GM10847 (cell line): ENCODE data around the gene CHSY3.

Experiments
- POLR2A ChIP-seq: IDR thresholded peaks from 2 replicates; pipeline ENCODE4 v1.6.1; 2011; ENCODE audit not compliant: insufficient read length; ENCODE audit errors: extremely low read depth

CHSY3 gene

DNA sequence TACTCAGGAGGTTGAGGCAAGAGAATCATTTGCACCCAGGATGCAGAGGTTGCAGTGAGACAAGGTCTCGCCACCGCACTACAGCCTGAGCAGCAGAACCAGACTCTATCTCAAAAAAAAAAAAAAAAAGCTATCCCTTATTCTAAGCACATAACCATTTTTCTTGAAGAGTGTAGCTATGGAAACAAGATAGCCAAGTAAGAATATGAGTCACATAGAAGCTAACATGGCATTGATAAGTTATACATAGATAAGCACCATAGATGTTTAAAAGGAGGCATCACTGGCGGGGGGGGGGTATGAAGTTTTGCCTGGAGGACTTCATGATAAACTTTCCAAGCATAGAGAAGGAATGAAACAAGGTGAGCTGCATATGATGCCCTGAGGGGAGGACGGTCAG is 26.0 kb downstream of the CHSY3 start:
- TF ChIP-seq POLR2A = no peak

DNA sequence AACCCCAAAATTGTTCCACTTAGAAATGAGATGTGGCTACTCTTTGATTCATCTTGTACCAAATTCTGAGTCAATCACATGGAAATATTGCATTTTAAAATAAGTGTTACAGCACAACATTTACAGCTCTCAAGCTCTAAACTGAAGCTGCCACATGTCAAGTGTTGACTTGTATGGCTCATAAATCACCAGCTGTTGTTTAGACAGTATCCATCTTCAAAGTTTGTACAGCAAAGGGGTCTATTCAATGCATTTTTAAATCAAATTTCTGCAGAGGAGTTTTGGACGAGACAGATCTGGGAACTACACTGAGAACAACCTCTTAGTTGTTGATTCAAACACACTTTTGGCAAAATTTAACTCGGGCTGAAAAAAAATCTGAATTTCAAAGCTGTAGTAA is 31.4 kb downstream of the CHSY3 start:
- no peak for TF ChIP-seq POLR2A

DNA sequence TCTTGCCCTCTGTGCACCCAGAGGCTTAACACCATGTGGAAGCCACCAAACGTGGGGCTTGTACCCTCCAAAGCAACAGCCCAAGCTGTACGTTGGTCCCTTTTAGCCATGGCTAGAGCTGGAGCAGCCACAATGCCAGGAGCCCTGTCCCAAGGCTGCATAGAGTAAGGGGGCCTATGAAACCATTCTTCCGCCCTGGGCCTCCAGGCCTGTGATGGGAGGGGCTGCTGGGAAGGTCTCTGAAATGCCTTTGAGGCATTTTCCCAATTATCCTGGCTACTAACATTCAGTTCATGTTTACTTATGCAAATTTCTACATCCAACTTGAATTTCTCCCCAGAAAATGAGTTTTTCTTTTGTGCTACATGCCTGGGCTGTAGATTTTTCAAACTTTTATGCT is 33.8 kb downstream of the CHSY3 start:
- TF ChIP-seq POLR2A = no peak

DNA sequence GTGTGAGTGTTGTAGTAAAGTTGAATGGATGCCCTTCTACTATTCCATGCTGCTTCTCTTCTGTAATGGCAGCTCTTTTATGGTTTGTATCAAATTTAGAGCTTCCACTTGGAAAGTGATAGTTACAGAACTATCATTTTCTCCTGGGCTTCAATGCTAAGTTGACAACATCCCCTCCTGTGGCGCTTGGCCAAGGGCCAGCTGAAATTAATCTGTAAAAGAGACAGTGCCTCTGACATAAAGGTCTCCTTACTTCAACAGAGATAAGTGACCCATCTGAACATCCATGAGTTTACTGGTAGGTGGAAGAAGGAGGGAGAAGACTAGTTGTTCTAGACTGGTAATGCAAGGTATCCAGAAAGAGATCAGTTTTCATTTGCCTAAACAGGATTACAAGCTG is 39.7 kb downstream of the CHSY3 start:
- TF ChIP-seq POLR2A = no peak

DNA sequence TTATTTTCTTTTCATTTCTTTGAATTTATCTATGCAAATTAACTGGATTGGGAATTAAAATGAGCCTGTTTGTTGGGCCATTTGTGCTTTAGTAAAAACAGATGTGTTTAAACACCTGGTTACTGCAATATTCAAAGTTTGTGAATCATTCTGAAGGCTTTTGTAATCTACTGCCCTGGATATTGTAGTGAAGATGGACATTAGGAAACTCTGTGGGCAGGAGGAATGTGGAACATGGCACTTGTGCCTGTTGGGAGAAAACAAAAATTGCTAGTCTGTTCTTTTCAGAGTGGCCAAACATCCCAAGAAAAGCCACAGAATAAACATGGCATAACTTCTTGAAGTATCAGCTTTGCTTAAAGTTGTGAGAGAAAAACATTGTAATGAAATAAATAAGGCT is 40.8 kb downstream of the CHSY3 start:
- no peak for TF ChIP-seq POLR2A

DNA sequence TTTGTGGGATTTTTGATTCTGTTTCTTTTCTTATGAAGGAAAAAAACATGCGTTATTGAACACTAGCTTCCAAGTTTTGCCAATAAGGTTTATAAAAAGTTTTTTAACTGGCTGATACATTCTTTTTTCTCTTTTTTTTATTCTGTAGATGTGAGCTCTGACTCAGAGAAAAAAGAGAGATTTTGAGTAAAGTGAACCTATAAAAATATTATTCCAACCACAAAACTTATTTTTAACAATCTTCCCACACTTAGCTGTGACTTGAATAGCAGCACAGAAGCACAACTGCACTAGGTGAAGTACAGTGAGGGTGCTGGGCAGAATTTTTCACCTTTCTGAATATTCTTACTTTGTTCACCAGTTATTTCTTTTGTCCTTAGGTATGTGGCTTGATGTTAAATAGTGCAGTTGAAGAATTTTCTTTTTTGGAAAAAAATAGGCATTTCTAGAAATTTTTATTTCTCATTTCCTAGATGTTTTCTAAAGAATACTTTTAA is 41.6 kb downstream of the CHSY3 start:
- no peak for TF ChIP-seq POLR2A

DNA sequence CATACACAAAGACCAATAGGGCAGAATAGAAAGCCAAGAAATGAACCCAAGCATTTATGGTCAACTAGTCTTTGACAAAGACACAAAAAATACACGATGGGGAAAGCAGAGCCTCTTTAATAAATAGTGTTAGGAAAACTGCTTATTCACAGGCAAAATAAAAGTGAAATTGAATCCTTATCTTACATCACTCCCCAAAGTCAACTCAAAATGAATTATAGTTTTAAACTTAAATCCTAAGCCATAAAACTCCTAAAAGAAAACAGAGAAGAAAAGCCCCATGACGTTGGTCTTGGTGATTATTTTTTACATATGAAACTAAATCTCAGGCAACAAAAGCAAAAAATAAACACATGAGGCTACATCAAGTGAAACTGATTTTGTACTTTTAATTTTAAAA is 46.8 kb downstream of the CHSY3 start:
- no peak for TF ChIP-seq POLR2A

DNA sequence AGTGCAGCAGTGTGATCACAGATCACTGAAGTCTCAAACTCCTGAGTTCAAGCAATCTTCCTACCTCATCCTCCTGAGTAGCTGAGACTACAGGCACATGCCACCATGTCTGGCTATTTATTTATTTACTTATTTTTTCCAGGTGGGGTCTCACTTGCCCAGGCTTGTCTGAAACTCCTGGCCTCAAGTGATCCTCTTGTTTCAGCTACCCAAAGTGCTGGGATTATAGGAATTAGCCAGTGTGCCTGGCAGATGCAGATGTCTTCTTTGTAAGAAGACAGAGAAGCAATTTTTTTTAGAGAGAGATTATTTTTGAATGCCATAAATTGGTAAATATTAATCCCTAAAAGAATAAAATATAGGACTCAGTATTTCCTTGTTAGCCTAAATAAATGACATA is 54.3 kb downstream of the CHSY3 start:
- no peak for TF ChIP-seq POLR2A

DNA sequence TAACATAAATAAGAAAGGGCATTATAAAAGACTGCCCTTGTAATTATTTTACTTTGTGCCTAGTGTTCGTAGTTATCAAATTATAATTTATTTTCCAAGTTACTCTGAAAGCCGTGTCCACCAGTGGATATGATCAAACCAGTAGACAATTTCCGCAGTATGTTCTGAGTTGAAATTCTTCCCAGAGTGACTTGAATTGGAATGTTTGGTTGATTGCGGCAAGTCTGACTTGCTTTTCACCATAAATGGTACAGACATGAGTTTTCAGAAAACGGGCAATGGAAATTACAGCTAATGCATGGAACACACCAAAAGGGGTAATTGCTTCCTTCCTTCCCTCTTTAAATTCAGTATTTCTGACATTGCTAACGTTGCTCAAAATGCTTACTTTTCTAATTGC is 56.6 kb downstream of the CHSY3 start:
- no peak for TF ChIP-seq POLR2A

DNA sequence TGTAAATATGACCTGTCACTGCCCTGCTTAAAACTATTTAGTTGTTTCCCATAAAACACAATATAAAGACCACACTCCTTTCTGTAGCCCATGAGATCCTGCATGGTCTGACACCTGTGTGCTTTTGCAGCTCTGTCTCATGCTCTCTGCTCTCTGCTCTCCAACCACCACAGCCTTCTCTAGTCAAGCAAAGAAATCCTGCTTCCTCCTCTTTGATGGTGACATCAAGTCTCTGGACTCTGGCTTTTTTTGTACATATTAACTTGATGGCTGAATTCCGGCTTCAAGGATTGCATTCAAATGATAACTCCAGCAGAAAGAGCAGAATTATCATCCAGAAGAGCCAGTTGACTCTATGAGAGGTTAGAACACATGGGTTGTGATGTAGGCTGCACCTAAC is 58.2 kb downstream of the CHSY3 start:
- TF ChIP-seq POLR2A = no peak

DNA sequence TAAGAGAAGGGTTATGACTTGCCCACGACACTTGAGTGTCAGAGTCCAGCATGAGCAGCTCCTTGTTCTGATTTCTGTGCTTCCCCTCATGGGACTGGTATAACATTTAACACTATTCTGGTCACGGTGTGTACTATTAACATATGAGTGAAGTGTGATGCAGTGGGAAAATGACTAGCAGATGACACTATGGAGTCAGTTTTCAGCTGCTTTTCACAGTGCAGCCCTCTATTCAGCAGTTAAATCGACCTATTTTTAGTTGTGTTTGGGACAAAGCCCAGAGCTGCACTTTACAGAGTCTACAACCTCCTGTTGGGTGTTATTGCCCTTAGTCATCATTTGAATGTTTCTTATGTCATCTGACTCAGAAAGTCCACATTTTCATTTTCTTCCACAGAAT is 59.1 kb downstream of the CHSY3 start:
- no peak for TF ChIP-seq POLR2A

DNA sequence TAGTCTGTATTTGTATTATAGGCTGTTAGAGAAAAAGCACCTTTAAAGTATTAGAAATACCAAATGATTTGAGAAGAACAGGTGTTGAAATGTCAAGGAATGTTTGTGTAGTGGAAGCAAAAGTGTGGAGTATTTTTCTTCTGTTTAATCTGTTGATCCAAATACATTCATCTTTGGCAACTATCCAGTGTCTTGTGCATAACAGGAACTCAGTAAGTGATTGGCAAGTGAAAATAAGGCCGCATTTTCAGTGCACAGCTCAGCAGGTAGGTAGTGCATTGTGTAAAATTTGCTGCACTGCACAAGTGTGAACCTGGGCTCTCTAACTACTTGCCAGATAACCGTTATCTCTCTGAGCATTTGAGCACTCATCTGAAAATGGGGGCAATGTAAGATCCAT is 61.8 kb downstream of the CHSY3 start:
- TF ChIP-seq POLR2A = no peak

DNA sequence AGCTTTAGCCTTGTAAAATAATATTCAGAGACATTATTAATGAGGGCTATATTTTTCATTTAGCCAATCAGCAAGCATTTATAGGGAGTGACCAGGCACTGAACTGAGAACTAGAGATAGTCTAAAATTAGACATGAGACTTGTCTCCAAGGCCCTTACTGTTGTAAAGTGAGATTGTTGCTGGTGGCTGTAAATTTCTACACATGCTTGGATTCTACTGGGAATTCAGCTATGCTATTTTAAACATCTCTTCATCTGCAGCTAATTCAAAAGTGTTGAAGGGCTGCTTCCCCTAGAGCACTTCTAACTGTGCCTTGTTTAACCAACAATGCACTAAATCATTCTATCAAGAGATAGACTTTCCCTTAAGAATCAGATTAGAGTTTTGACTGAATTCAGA is 67.4 kb downstream of the CHSY3 start:
- no peak for TF ChIP-seq POLR2A

DNA sequence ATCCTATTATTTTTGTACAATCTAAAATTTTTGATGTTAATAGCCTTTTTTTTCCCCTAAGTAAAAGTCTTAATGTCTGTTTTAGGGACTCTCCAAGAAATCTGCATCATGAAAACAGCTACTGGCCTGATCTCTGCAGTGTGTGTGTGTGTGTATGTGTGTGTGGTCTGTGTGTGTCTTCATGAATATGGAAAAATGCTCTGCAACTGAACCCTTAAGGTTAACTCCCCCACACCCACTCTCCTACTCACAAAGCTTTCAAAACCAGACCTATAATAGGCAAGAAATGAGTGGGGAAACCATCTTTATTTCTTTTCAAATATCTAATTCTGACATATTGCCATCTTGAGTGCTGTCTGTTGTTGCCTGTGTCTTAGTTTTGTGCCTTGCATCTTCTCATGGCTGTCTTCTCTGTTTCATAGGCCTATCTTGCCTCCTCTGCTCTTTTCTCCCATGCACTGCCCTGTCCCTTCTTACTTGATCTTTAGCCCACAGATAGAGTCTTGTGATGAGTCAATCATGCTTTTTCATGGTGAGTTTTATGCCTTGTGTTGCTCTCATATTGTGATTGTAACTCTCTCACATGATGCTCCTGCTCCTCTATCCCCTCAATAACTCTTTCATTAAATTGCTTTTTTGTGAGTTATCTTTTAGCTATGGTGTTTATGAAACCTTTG is 68.3 kb downstream of the CHSY3 start:
- no peak for TF ChIP-seq POLR2A

DNA sequence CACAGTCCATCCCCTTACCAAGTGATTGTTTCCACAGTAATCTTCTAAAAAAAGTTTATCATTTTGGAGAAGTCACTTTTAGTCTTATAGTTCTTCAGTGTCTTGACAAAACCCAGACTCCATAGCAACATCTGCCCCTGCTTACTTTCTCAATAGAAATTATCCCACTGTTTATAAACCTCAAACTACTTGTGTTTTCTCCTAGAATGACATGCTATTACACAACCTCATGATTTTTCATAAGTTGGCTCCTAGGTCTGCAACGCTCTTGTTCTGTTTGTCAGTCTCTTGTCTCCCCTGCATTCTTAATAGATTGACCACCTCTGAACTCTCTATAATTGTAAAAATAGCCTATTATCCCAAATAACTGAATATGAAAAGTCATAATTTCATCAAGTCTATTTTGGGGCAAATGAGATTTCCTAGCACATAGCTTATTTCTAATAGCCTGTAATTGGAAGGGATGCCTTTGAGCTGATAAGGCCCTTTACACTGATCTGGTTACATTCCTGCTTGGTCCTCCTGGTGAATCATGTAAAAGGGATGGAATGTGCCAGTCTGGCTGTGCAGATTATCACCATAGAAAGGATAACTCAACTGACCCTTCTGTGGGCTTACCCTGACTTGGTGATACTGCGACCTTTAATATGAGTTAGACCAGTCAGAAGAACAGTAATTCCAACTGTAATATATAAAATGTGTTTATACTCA is 69.6 kb downstream of the CHSY3 start:
- TF ChIP-seq POLR2A = no peak

DNA sequence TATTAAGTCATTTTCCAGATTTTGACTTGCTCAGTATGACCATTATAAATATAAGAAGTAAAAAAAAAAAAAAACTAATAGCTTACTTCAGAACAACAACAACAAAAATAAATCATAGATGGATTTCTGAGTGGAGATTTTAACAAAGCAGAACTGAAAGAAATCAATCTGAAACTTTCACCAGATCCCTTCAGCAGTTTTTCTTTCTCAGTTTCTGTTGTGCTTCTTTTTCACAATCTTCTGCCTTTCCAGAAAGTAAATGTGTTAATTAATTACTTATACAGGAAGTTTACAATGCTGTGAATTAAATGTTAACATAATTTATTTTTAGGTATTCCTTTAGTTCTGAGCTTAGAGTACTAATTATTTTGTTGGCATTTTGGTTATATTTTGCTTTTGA is 73.5 kb downstream of the CHSY3 start:
- no peak for TF ChIP-seq POLR2A

DNA sequence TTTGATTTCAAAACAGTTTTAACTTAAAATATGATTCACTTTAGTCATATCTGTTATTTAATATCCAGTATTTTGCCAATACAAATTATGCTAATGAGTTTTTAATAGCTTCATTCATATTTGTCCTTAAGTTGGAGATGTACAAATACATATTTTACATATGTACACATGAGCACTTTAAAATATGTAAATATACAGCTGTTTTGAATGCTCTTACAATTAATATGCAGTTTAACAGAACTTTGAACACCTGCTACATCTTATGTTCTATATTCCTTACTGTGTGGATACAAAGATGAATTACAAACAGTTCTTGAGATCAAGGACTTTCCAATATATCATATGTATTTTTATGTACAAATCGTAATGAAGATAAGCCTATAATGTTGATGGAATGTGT is 74.0 kb downstream of the CHSY3 start:
- no peak for TF ChIP-seq POLR2A

DNA sequence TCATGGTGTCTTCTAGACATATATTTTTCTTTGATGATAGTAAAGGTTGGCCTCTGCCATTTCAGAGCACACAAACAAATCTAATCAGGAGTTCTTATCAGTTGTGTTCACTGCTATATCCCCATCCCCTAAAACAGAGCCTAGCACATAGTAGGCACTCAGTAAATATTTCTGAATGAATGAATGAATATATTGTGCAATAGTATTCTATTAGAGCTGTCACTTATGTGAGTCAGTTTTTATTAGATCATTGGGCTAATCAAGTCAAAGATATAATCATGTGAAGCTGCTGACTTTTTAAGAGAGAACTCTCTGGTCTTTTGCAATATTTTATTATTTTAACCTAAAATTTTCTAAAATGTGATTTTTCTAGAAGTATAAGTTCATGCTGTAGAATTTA is 84.2 kb downstream of the CHSY3 start:
- no peak for TF ChIP-seq POLR2A

DNA sequence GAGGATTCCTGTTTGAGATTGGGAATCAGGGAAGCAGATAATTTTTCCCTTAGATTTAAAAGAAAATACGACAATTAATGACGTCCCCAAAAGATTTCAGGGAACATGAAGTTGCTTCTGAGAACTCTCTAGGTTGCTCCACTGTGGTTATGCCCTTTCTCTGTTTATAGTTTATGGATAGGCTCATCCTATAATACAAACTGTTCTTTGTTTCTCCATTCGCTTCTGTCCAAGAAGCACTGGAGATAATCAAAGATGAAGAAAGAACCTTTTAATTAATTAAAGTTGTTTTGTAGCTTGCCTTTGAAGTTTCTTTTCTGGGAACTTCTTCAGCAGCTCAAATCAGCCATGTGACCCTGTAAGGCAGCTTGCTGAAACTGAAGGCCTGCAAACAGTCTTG is 87.5 kb downstream of the CHSY3 start:
- no peak for TF ChIP-seq POLR2A
